ENCODE measurements around the gene RPL39L.
"Not testable (repeated sequence)": the region's sequence is repeated elsewhere in the genome, so short reads cannot be mapped to it uniquely, and the experiment has no call there.

DNA sequence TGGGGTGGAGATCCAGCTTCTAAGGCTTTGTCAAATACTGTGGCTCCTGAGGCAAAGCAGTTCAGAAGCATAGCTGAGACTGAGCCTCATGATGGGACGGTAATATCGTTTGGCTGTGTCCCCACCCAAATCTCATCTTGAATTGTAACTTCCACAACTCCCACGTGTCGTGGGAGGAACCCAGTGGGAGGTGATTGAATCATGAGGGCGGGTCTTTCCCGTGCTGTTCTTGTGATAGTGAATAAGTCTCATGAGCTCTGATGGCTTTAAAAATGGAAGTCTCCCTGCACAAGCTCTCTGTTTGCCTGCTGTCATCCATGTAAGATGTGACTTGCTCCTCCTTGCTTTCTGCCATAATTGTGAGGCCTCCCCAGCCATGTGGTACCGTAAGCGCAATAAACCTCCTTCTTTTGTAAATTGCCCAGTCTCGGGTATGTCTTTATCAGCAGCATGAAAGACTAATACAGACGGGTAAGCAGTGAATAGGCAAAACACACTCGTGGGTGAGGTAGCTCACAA, 4.1 kb downstream of the RPL39L start:
- not testable (repeated sequence) for TF ChIP-seq POLR2A, EP300 (IDR thresholded peaks at IDR 0.05)
- TF ChIP-seq, protein P1, sequence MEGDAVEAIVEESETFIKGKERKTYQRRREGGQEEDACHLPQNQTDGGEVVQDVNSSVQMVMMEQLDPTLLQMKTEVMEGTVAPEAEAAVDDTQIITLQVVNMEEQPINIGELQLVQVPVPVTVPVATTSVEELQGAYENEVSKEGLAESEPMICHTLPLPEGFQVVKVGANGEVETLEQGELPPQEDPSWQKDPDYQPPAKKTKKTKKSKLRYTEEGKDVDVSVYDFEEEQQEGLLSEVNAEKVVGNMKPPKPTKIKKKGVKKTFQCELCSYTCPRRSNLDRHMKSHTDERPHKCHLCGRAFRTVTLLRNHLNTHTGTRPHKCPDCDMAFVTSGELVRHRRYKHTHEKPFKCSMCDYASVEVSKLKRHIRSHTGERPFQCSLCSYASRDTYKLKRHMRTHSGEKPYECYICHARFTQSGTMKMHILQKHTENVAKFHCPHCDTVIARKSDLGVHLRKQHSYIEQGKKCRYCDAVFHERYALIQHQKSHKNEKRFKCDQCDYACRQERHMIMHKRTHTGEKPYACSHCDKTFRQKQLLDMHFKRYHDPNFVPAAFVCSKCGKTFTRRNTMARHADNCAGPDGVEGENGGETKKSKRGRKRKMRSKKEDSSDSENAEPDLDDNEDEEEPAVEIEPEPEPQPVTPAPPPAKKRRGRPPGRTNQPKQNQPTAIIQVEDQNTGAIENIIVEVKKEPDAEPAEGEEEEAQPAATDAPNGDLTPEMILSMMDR (IDR thresholded peaks at IDR 0.05), result not testable (repeated sequence)
